CD14-positive monocyte (primary cell): ENCODE measurements around the gene PRSS50. TPM values are rescaled to one million over a fixed set of nuclear protein-coding genes. Genes with fewer than 3 reads are reported as not detected.

Experiments
- DNase-seq, 3 donors: peaks; one replicate each; pipeline ENCODE4 v3.0.0-alpha.2; 2011 to 2022
- H2AFZ ChIP-seq: 2 replicates; pipeline ENCODE4 v1.6.0; 2012; ENCODE audit warnings: mild to moderate bottlenecking, low read depth, low read length, inconsistent platforms; ENCODE audit not compliant: insufficient read depth, poor library complexity, severe bottlenecking
- H3K27ac ChIP-seq, 2 donors: 1 replicate in 1 of 2; 2 replicates in 1 of 2; pipeline ENCODE4 v1.5.1; 2012 to 2013; ENCODE audit warnings: low read length in 2 of 2, control low read depth in 1 of 2, inconsistent platforms in 1 of 2, low read depth in 1 of 2, mild to moderate bottlenecking in 1 of 2
- H3K27me3 ChIP-seq, 2 donors: one replicate each; pipeline versions ENCODE4 v1.6.0 to v1.6.1; 2011 to 2013; ENCODE audit warnings: low read length in 2 of 2; ENCODE audit not compliant: control insufficient read depth in 2 of 2, insufficient read depth in 2 of 2
- H3K36me3 ChIP-seq, 2 donors: replicated peaks in 1 of 2; 1 replicate in 1 of 2; 2 replicates in 1 of 2; pipeline versions ENCODE4 v1.5.1 to v1.6.1; 2012 to 2013; ENCODE audit warnings: low read length in 2 of 2, control low read depth in 1 of 2, inconsistent platforms in 1 of 2, mild to moderate bottlenecking in 1 of 2; ENCODE audit not compliant: insufficient read depth in 2 of 2, control insufficient read depth in 1 of 2
- H3K4me1 ChIP-seq, 2 donors: 1 replicate in 1 of 2; 2 replicates in 1 of 2; pipeline versions ENCODE4 v1.5.1 to v1.6.1; 2012 to 2013; ENCODE audit warnings: low read length in 2 of 2, control low read depth in 1 of 2, inconsistent platforms in 1 of 2, mild to moderate bottlenecking in 1 of 2, moderate library complexity in 1 of 2; ENCODE audit not compliant: insufficient read depth in 2 of 2, control insufficient read depth in 1 of 2
- H3K4me2 ChIP-seq: replicated peaks from 2 replicates; pipeline ENCODE3; 2012; ENCODE audit warnings: low read length, moderate library complexity, mild to moderate bottlenecking; ENCODE audit not compliant: poor library complexity, severe bottlenecking; ENCODE audit errors: extremely low read depth
- H3K4me3 ChIP-seq, 3 experiments: fragments of 200-600 bp in 1 of 3; sonication (generic) in 1 of 3; replicated peaks in 1 of 3; 1 replicate in 2 of 3; 2 replicates in 1 of 3; pipeline ENCODE4 v1.5.1; 2011 to 2013; ENCODE audit warnings: low read length in 3 of 3, mild to moderate bottlenecking in 3 of 3, control low read depth in 2 of 3, low read depth in 2 of 3, inconsistent platforms in 1 of 3, moderate library complexity in 1 of 3
- H3K79me2 ChIP-seq: 2 replicates; pipeline ENCODE4 v1.6.0; 2012; ENCODE audit warnings: mild to moderate bottlenecking, control low read depth, inconsistent platforms, low read length, moderate library complexity; ENCODE audit not compliant: insufficient read depth
- H3K9ac ChIP-seq: 2 replicates; pipeline ENCODE4 v1.6.0; 2017; ENCODE audit warnings: low read length, mild to moderate bottlenecking; ENCODE audit not compliant: insufficient read depth, poor library complexity, severe bottlenecking
- H3K9me3 ChIP-seq, 2 donors: replicated peaks in 1 of 2; 1 replicate in 1 of 2; 2 replicates in 1 of 2; pipeline versions ENCODE4 v1.5.1 to v1.6.1; 2012 to 2013; ENCODE audit warnings: low read length in 2 of 2, control low read depth in 1 of 2; ENCODE audit not compliant: control insufficient read depth in 1 of 2, insufficient read depth in 1 of 2
- H4K20me1 ChIP-seq: 2 replicates; pipeline ENCODE4 v1.6.0; 2012; ENCODE audit warnings: mild to moderate bottlenecking, low read length, control low read depth, moderate library complexity; ENCODE audit not compliant: insufficient read depth
- H3K27ac Mint-ChIP-seq, 7 donors: one replicate each; pipeline ENCODE4 v1.8.0; 2020; ENCODE audit warnings: mild to moderate bottlenecking in 7 of 7, mixed read lengths in 7 of 7, moderate library complexity in 6 of 7, inconsistent platforms in 2 of 7
- H3K27me3 Mint-ChIP-seq, 3 donors: one replicate each; pipeline ENCODE4 v1.8.0; 2021 to 2022; ENCODE audit warnings: low read depth in 3 of 3, mild to moderate bottlenecking in 3 of 3, mixed read lengths in 3 of 3, moderate library complexity in 3 of 3, inconsistent platforms in 1 of 3
- H3K36me3 Mint-ChIP-seq, 2 donors: one replicate each; pipeline ENCODE4 v1.8.0; 2020; ENCODE audit warnings: mixed read lengths in 2 of 2, inconsistent platforms in 1 of 2, mild to moderate bottlenecking in 1 of 2
- H3K4me1 Mint-ChIP-seq: one replicate; pipeline ENCODE4 v1.8.0; 2020; ENCODE audit warnings: mild to moderate bottlenecking, mixed read lengths
- H3K4me3 Mint-ChIP-seq, 2 donors: one replicate each; pipeline ENCODE4 v1.8.0; 2020; ENCODE audit warnings: mild to moderate bottlenecking in 2 of 2, mixed read lengths in 2 of 2, moderate library complexity in 1 of 2
- H3K9me3 Mint-ChIP-seq, 7 donors: one replicate each; pipeline ENCODE4 v1.8.0; 2020 to 2022; ENCODE audit warnings: mixed read lengths in 7 of 7, mild to moderate bottlenecking in 6 of 7, moderate library complexity in 6 of 7, inconsistent platforms in 2 of 7
- WGBS: methylation state at CpG from one replicate; pipeline ENCODE4 v1.1.5; 2013; ENCODE audit warnings: missing lambda C conversion rate; ENCODE audit not compliant: insufficient coverage; 5-methylcytosine and 5-hydroxymethylcytosine counted together
- intact Hi-C, 2 donors: fragments of 100-400 bp; cut with micrococcal nuclease; formaldehyde crosslinking; loops; one replicate each; pipeline versions ENCODE4 v1.15.0 to v1.15.1; 2023
- polyA plus RNA-seq, 3 donors: library from polyadenylated mRNA; depleted of rRNA in 1 of 3; unstranded in 2 of 3; stranded (reverse) in 1 of 3; fragments of 300-500 nt in 2 of 3; fragments of >200 nt in 1 of 3; fragmentation: Illumina TruSeq in 2 of 3; gene quantifications; 1 replicate in 2 of 3; 2 replicates in 1 of 3; pipeline ENCODE4 v1.2.3, GENCODE V29; 2012 to 2021
- TF ChIP-seq, protein P1 (sequence below): fragments of 200-600 bp; IDR thresholded peaks from one replicate; pipeline ENCODE4 v1.8.0; 2022; ENCODE audit warnings: antibody characterized with exemption, mild to moderate bottlenecking

Gene PRSS50
- polyA plus RNA-seq, 3 donors: not detected

DNA sequence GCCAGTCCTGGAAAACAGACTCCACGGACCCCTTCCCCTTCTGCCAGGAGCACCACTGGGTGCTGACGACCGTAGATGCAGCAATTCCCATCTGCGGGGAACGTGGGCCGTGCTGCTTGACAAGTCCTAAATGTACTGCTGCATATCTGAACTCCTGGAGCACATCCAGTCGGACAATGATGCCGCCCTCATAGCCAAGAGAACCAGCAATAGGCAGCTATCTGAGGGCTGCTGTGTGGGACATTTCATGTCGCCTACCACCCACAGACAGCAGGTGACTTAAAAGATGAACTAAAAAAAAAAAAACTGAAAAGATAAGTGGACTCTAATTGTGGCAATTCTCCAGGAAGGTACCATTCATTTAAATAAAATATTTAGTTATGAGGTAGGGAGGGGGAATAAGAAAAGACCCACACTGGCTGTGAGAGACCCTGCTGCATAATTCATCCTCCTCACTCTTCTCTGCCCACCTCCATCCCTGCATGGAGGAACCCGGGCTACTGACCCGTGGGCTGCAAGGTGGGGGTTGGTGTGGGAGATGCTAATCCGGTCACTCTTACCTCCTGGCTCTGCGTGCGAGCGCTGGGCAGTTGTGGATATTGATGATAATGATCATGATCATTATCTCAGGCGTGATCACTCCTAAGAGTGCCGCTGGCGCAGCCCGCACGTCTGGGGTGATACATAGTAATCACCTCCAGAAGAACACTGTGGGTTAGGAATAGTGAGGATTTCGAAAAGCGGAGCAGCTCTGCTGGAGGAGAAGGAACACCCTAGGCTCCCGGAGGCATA, 52.5 kb downstream of the PRSS50 start:
- TF ChIP-seq, protein P1, sequence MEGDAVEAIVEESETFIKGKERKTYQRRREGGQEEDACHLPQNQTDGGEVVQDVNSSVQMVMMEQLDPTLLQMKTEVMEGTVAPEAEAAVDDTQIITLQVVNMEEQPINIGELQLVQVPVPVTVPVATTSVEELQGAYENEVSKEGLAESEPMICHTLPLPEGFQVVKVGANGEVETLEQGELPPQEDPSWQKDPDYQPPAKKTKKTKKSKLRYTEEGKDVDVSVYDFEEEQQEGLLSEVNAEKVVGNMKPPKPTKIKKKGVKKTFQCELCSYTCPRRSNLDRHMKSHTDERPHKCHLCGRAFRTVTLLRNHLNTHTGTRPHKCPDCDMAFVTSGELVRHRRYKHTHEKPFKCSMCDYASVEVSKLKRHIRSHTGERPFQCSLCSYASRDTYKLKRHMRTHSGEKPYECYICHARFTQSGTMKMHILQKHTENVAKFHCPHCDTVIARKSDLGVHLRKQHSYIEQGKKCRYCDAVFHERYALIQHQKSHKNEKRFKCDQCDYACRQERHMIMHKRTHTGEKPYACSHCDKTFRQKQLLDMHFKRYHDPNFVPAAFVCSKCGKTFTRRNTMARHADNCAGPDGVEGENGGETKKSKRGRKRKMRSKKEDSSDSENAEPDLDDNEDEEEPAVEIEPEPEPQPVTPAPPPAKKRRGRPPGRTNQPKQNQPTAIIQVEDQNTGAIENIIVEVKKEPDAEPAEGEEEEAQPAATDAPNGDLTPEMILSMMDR: no peak
- H3K27me3 Mint-ChIP-seq: peaks cover 5 to 6% (median 6%) of the 10 kb centered on the region in 3 donors
- no peak overlapping the region for H2AFZ ChIP-seq

DNA sequence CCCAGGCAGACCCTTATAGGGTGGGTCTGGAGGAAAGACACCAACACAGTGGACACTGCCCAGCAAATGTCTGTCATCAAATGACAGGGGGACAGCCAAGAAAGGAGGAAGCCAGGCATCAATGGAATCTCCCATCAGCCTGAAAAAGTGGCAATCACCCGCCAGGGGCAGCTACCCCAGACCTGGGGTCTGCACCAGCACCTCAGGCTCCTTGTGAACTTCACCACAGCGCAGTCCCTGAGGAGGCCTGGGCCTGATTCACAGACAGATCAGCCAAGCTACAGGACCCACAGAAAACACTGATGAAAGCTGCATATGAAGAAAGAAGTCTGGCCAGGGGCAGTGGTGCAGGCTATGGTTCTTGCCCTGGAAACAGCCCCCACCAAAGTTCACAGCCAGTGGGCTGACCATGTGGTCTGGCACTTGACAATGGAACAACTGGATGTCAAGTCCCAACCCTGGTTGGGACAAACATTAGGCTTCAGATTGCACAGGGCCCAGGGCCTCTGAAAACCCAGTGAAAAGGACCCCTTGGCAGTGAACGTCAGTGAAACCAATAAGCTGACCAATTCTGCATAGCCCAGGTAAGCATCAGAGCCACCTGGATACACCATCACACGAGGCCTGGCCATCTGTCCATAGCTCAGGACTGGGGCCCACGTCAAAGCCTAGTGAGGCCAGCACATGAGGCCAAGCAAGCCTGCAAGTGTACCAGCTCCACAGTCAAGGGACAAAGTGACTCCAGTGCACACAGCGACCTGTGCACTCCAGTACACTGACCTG, 53.3 kb downstream of the PRSS50 start:
- TF ChIP-seq, protein P1: no peak
- Histone ChIP-seq H3K4me2 (no peak overlapping the region), H3K4me3 (no peak overlapping the region), H3K9me3 (no peaks in the 10 kb centered on the region), H3K9ac (no peak overlapping the region), H4K20me1 (no peaks in the 10 kb centered on the region), H3K36me3 (no peaks in the 10 kb centered on the region), H3K4me1 (no peaks in the 10 kb centered on the region), H2AFZ (no peak overlapping the region), H3K27ac (no peak overlapping the region), H3K79me2 (no peaks in the 10 kb centered on the region), H3K27me3 (no peaks in the 10 kb centered on the region)
- Mint-ChIP-seq H3K27ac (no peak overlapping the region), H3K4me3 (no peak overlapping the region), H3K4me1 (no peaks in the 10 kb centered on the region), H3K36me3 (no peaks in the 10 kb centered on the region), H3K27me3 (peaks cover 6 to 9% (median 6%) of the 10 kb centered on the region in 3 donors), H3K9me3 (no peaks in the 10 kb centered on the region)
- WGBS: 88% methylated on average over 6 of the region's 6 CpGs
- intact Hi-C loops: no loop called here
- no peak for DNase-seq

More for the DNA sequence above, 52.5 kb downstream of the PRSS50 start:
- Histone ChIP-seq H3K9me3 (no peaks in the 10 kb centered on the region), H3K27ac (no peak overlapping the region), H3K79me2 (no peaks in the 10 kb centered on the region), H4K20me1 (no peaks in the 10 kb centered on the region), H3K27me3 (no peaks in the 10 kb centered on the region), H3K4me3 (no peak overlapping the region), H3K4me1 (no peaks in the 10 kb centered on the region), H3K4me2 (no peak overlapping the region), H3K9ac (no peak overlapping the region), H3K36me3 (no peaks in the 10 kb centered on the region)
- DNase-seq: no peak
- H3K9me3 Mint-ChIP-seq: no peaks in the 10 kb centered on the region
- WGBS: 49% methylated on average over 9 of the region's 23 CpGs
- intact Hi-C loops: no loop called here
- no peaks in the 10 kb centered on the region for H3K36me3 Mint-ChIP-seq
- no peak overlapping the region for H3K4me3 Mint-ChIP-seq
- peak overlapping the region in 2 of 7 donors; percentile 42 to 57 for H3K27ac Mint-ChIP-seq
- no peaks in the 10 kb centered on the region for H3K4me1 Mint-ChIP-seq
